PC-3 (cell line): ENCODE results near the gene TUBGCP6. TPM values are rescaled to one million over a fixed set of nuclear protein-coding genes. Genes with fewer than 3 reads are reported as not detected.

Experiments
- ATAC-seq: fragments of 200-7000 bp; cut with Tn5 transposase; 2 replicates; pipeline ENCODE4 v1.9.1; 2020; ENCODE audit warnings: mild to moderate bottlenecking, moderate library complexity
- BruUV-seq: library from RNA; stranded (reverse); fragments of 400-500 nt; replicated peaks from 2 replicates; lab custom pipeline; 2021; lab: Mats Ljungman, UMichigan
- CTCF ChIA-PET: fragments of 300-600 bp; sonication (Branson Sonifier 250); formaldehyde crosslinking; loops from one replicate; lab custom pipeline; 2022; ENCODE audit warnings: antibody characterized with exemption; lab: Charles Lee
- POLR2A ChIA-PET: fragments of 300-600 bp; sonication (Branson Sonifier 250); formaldehyde crosslinking; loops from one replicate; lab custom pipeline; 2022; ENCODE audit warnings: antibody characterized with exemption; ENCODE audit not compliant: unreplicated experiment; lab: Charles Lee
- DNase-seq: peaks from one replicate; pipeline ENCODE4 v3.0.0-alpha.2; 2015
- H2AFZ ChIP-seq: fragments of 300-600 bp; sonication (generic); 2 replicates; pipeline ENCODE4 v1.6.0; 2016; ENCODE audit warnings: antibody characterized with exemption, low read length
- H3F3A ChIP-seq: fragments of 300-600 bp; sonication (generic); one replicate; pipeline ENCODE4 v1.6.0; 2017; ENCODE audit warnings: antibody characterized with exemption, low read length, control low read depth, mild to moderate bottlenecking; ENCODE audit not compliant: unreplicated experiment
- H3K27ac ChIP-seq: fragments of 300-600 bp; sonication (generic); 2 replicates; pipeline ENCODE4 v1.5.1; 2016; ENCODE audit warnings: mild to moderate bottlenecking, low read length
- H3K27me3 ChIP-seq: fragments of 300-600 bp; sonication (generic); 2 replicates; pipeline ENCODE4 v1.6.1; 2016; ENCODE audit warnings: low read length, mixed read lengths
- H3K36me3 ChIP-seq: fragments of 300-600 bp; sonication (generic); 2 replicates; pipeline ENCODE4 v1.6.1; 2016; ENCODE audit warnings: low read depth, mixed run types, low read length, mixed read lengths
- H3K4me1 ChIP-seq: fragments of 300-600 bp; sonication (generic); 2 replicates; pipeline ENCODE4 v1.5.1; 2016; ENCODE audit warnings: low read length; ENCODE audit not compliant: insufficient read depth
- H3K4me2 ChIP-seq: fragments of 300-600 bp; sonication (generic); 2 replicates; pipeline ENCODE4 v1.6.0; 2016; ENCODE audit warnings: low read length
- H3K4me3 ChIP-seq: fragments of 300-600 bp; sonication (generic); 2 replicates; pipeline ENCODE4 v1.5.1; 2016; ENCODE audit warnings: mild to moderate bottlenecking, low read length, mixed read lengths
- H3K79me2 ChIP-seq: fragments of 300-600 bp; sonication (generic); 2 replicates; pipeline ENCODE4 v1.6.1; 2017; ENCODE audit warnings: low read length, mixed read lengths
- H3K9ac ChIP-seq: fragments of 300-600 bp; sonication (generic); 2 replicates; pipeline ENCODE4 v1.6.0; 2016; ENCODE audit warnings: mild to moderate bottlenecking, low read length
- H3K9me2 ChIP-seq: fragments of 300-600 bp; sonication (generic); replicated peaks from 2 replicates; pipeline ENCODE4 v1.6.1; 2016; ENCODE audit warnings: mixed run types, low read length, mixed read lengths
- H3K9me3 ChIP-seq: fragments of 300-600 bp; sonication (generic); 2 replicates; pipeline ENCODE4 v1.6.1; 2016; ENCODE audit warnings: low read length, mixed read lengths
- H4K20me1 ChIP-seq: fragments of 300-600 bp; sonication (generic); 2 replicates; pipeline ENCODE4 v1.6.1; 2016; ENCODE audit warnings: low read length, mixed read lengths
- CTCF ChIP-seq: fragments of 300-600 bp; sonication (generic); conservative IDR thresholded peaks from 2 replicates; pipeline ENCODE4 v1.5.1; 2017; ENCODE audit warnings: antibody characterized with exemption, low read depth, mild to moderate bottlenecking, low read length
- EZH2 ChIP-seq: fragments of 300-600 bp; sonication (generic); IDR thresholded peaks from one replicate; pipeline ENCODE4 v1.6.1; 2017; ENCODE audit warnings: antibody characterized with exemption, mild to moderate bottlenecking, low read length; ENCODE audit not compliant: unreplicated experiment
- EZH2phosphoT487 ChIP-seq: fragments of 300-600 bp; sonication (generic); IDR thresholded peaks from 2 replicates; pipeline ENCODE4 v1.6.1; 2018; ENCODE audit warnings: mild to moderate bottlenecking, antibody characterized with exemption, low read length, borderline replicate concordance
- intact Hi-C: fragments of 100-400 bp; cut with micrococcal nuclease; formaldehyde crosslinking; loops from 2 replicates; pipeline ENCODE4 v1.9.0; 2023
- total RNA-seq: library from RNA; depleted of rRNA; stranded (reverse); fragments of >200 nt; gene quantifications from 2 replicates; pipeline ENCODE4 v1.2.3, GENCODE V29; 2014

Gene TUBGCP6
- total RNA-seq, 1 experiment from 2014 or later, result 32.1 TPM

- Histone ChIP-seq H3K27me3 (no peaks in the 10 kb centered on the region), H3K9ac (no peak overlapping the region), H3K4me3 (no peak overlapping the region), H3K9me2 (no peaks in the 10 kb centered on the region), H3K4me1 (no peaks in the 10 kb centered on the region), H3F3A (no peaks in the 10 kb centered on the region), H3K27ac (no peak overlapping the region), H3K9me3 (no peaks in the 10 kb centered on the region), H3K79me2 (no peaks in the 10 kb centered on the region), H2AFZ (no peak overlapping the region), H3K36me3 (no peaks in the 10 kb centered on the region), H4K20me1 (no peaks in the 10 kb centered on the region), H3K4me2 (no peak overlapping the region)
- no peak for DNase-seq
- BruUV-seq, result no TSS peak
- intact Hi-C loops, result no loop called here
- ChIA-PET CTCF (no interaction called here), POLR2A (no interaction called here)
- ATAC-seq, result no peak
- TF ChIP-seq EZH2phosphoT487 (no peak), CTCF (no peak), EZH2 (no peak)
Observed at GRCh38 chr22:50179937-50180726, 64.7 kb downstream of the TUBGCP6 start.

GRCh38 chr22:50178871-50179869 is 65.7 kb downstream of the TUBGCP6 start:
- Histone ChIP-seq H3K4me3 (no peak overlapping the region), H4K20me1 (no peaks in the 10 kb centered on the region), H3F3A (no peaks in the 10 kb centered on the region), H3K27me3 (no peaks in the 10 kb centered on the region), H3K4me1 (no peaks in the 10 kb centered on the region), H3K79me2 (no peaks in the 10 kb centered on the region), H3K36me3 (no peaks in the 10 kb centered on the region), H3K9ac (no peak overlapping the region), H3K4me2 (no peak overlapping the region), H3K27ac (no peak overlapping the region), H3K9me2 (no peaks in the 10 kb centered on the region), H2AFZ (no peak overlapping the region), H3K9me3 (no peaks in the 10 kb centered on the region)
- intact Hi-C loops, result no loop called here
- CTCF ChIA-PET, result no interaction called here
- ATAC-seq (no peak), DNase-seq (no peak)
- POLR2A ChIA-PET, result no interaction called here
- BruUV-seq, result no TSS peak
- TF ChIP-seq EZH2 (no peak), CTCF (no peak), EZH2phosphoT487 (no peak)
